A673 (cell line): ENCODE results near the gene PPP2R5C.

Experiments used
- EZH2 ChIP-seq: fragments of 200-600 bp; sonication (generic); IDR thresholded peaks from 2 replicates; pipeline ENCODE4 v1.6.1; 2017; ENCODE audit warnings: borderline replicate concordance, low read depth, mild to moderate bottlenecking, mixed read lengths, antibody characterized with exemption, low read length; ENCODE audit not compliant: poor library complexity, severe bottlenecking
- TF ChIP-seq, protein P1 (sequence below): fragments of 300-800, 200-600 bp; sonication (generic); conservative IDR thresholded peaks from 2 replicates; pipeline ENCODE4 v1.5.1; 2017; ENCODE audit warnings: low read depth, mild to moderate bottlenecking, antibody characterized with exemption, low read length, moderate library complexity, mixed read lengths

DNA sequence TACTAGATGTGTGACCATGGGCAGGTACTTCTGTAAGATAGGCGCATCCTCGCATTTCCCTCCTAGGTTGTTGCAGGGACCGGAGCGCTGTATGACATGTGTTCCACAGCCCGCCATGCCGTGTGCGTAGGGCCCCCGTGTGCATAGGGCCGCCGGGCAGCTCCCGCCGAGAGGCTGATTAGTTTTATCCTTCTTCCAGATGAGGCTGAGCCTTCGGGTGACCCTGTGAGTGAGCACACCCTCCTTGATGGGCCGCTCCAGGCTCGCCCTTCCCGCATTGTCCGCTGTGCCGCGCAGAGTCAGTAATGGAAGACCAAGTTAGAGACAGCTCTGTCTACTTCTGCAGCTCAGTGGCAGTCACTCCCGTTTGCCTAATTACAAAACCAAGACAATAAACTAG is 130.0 kb downstream of the PPP2R5C start:
- TF ChIP-seq EZH2: no peak
- TF ChIP-seq, protein P1, sequence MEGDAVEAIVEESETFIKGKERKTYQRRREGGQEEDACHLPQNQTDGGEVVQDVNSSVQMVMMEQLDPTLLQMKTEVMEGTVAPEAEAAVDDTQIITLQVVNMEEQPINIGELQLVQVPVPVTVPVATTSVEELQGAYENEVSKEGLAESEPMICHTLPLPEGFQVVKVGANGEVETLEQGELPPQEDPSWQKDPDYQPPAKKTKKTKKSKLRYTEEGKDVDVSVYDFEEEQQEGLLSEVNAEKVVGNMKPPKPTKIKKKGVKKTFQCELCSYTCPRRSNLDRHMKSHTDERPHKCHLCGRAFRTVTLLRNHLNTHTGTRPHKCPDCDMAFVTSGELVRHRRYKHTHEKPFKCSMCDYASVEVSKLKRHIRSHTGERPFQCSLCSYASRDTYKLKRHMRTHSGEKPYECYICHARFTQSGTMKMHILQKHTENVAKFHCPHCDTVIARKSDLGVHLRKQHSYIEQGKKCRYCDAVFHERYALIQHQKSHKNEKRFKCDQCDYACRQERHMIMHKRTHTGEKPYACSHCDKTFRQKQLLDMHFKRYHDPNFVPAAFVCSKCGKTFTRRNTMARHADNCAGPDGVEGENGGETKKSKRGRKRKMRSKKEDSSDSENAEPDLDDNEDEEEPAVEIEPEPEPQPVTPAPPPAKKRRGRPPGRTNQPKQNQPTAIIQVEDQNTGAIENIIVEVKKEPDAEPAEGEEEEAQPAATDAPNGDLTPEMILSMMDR: no peak
